Measurements from ENCODE around the gene GRID2.

Gene GRID2

GRCh38 chr4:93719552-93719951, 1415.8 kb downstream of the GRID2 start:
- DNase-seq = no peak

- no peak for DNase-seq
These were observed 1418.7 kb downstream of the GRID2 start for GRCh38 chr4:93722446-93722845.

GRCh38 chr4:93730251-93730650, 1426.5 kb downstream of the GRID2 start:
- DNase-seq = no peak

- DNase-seq = no peak
These were observed 1427.0 kb downstream of the GRID2 start for GRCh38 chr4:93730760-93731159.

DNA sequence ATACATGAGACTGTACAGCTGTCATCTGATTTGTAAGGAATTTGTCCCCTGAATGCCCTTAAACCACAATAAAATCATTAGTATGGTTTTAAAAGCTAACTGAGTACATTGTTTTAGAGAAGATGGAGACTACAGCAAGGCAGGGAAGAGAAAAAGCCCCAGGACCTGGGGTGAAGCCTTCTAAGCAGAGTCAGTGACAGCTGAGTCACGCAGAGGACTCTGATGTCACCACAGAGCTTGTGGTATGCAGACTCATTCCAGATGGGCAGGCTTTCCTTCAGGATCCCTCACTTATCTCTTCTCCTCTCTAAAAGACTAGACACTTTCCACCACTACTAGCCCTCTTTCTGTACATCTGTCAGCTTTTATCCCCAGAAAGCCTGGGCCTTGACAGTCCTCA, 1427.7 kb downstream of the GRID2 start:
- DNase-seq = no peak

GRCh38 chr4:93732509-93732908, 1428.7 kb downstream of the GRID2 start:
- no peak for DNase-seq

GRCh38 chr4:93740890-93741289, 1437.1 kb downstream of the GRID2 start:
- no peak for DNase-seq

DNA sequence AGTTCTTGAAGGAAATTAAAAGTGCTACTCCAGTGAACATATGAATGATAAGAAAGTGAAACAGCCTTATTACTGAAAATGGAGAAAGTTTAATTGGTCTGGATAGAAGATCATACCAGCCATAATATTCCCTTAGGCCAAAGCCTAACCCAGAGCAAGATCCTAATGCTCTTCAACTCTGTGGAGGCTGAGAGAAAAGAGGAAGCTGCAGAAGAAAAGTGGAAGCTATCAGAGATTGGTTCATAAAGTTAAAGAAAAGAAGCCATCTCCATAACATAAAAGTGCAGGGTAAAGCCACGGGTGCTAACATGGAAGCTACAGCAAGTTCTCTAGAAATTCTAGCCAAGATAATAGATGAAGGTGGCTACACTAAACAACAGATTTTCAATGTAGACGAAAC, 1439.3 kb downstream of the GRID2 start:
- no peak for DNase-seq

GRCh38 chr4:93743635-93744034, 1439.9 kb downstream of the GRID2 start:
- DNase-seq = no peak

GRCh38 chr4:93744961-93745360, 1441.2 kb downstream of the GRID2 start:
- DNase-seq = no peak

DNA sequence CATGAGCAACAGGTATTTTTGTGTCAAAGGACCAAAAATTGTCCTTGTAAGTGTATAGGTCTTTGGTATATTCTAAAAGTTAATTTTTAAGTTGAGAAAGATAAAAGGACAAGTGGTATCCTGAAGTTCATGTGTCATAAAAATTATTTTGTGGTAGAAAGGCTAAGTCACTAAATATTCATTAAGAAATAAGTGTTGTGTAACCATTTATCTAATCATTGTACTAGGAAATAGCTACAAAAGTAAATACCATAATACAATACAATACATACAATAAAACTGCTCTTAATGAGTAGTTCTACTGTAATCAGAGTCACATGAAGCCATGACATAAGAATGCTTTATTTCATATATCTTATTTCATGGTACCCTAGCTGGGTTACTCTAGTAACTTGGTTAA, 1442.3 kb downstream of the GRID2 start:
- DNase-seq = no peak

DNA sequence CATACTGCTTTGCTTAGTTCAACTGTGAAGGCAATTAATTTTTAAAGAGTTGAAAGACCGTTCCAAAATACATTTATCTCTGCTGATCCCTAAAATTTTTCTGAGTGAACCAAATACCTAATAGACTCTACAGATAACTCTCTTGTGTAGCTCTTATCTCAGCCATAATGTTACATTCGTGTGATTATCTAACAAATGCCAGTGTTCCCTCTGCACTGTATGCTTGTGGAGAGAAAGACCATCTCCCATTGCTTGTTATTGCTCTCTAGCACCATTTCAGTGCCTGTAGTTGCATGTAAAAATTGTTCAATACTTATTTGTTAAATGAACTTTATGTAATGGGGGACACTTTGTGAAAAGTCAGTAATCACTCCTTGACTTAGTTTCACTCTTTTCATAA, 1443.5 kb downstream of the GRID2 start:
- no peak for DNase-seq

DNA sequence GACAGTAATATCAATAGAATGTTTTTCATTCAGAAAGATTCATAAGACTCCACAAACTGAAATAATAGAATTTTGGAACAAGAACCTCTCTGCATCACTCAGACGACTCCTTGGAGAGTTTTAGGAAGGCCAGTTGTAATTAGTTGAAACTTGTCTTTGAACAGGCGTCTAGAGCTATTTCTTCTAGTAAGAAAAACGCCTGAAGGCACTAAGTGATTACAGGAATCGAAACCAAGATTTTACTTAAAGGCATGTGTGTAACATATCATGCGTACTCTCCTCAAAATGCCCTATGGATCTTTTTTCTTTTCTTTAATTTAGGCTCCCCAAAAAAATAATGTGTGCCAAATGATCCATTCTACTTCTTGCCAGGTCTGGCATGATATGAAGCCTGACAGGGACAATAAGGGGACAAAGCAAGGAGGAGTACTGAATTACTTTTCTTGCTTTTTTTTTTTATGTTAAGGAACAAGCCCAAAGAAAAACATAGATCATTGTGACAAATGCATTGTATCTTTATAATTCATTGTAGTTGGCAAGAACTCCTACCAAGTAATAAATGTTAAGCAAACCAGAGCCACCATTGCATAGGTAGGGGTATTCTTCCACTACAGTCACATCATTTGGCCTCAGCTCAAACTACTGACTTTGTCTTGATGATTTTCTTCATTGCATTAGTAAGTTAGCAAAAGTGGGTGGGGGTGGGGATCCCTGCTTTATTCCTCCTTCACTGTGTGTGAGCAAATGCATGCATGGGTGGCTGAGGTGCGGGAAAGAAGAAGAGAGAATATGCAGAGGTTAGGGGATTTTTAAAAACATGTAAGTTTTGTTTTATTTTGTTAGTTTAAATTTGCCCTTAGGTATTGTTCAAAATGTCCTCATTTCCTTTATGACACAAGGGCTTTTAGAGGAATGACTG, 1444.9 kb downstream of the GRID2 start:
- no peak for DNase-seq

DNA sequence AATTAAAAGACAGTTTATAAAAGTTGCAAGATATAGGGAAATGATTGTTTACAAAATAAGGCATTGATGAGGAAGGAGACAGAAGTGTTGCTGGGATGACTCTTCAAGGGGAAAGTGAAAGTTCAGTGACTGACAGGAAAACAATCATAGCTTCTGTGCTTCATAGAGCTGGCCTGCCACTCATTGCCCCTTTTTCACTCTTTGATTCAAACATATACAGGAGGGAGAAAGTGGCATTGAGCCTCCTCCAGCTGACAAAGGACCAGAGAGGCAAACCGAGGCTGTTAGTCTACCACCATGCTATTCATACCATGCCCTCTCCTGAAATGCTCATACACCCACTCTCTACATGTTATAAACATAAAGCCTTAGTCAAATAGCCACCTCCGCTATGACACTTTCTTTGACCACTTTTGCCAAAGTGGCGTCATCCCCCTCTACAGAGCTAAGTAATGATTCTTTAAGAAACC, 1445.6 kb downstream of the GRID2 start:
- DNase-seq = no peak

- DNase-seq = no peak
These were observed 1447.6 kb downstream of the GRID2 start for GRCh38 chr4:93751411-93751810.

- no peak for DNase-seq
These were observed 1452.3 kb downstream of the GRID2 start for GRCh38 chr4:93756101-93756500.

- DNase-seq = peak; percentile 69
These were observed 1455.7 kb downstream of the GRID2 start for GRCh38 chr4:93759506-93759905.

- no peak for DNase-seq
These were observed 1456.5 kb downstream of the GRID2 start for GRCh38 chr4:93760284-93760683.

- no peak for DNase-seq
These were observed 1457.5 kb downstream of the GRID2 start for GRCh38 chr4:93761286-93761685.

DNA sequence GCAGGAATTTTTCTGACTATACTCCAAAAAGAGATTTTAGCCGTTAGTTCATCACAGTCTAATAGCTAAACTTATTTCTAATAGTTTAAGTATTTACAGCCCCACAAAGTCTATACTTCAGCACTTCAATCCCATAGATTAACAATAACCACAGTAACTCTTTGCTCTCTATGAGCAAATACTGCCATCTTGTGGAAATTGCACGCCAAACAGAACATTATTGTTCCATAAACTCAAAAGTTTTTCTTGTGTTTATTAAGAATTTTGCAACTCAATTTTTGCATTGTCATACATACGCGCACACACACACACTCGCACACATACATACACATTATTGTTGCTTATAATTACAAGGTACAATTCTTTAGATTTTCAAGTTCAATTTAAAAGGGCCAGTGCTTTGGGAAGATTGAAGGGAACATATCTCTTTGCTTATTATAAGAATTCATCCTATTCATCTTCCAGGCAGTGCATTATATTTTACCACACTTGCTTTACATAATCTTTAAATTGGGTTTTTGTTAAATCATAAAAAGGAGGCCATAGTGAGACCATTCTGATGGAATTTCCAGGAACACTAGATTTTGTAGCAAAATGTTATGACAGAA, 1461.0 kb downstream of the GRID2 start:
- DNase-seq = peak; percentile 8

- no peak for DNase-seq
These were observed 1464.2 kb downstream of the GRID2 start for GRCh38 chr4:93767917-93768316.

- DNase-seq = no peak
These were observed 1466.4 kb downstream of the GRID2 start for GRCh38 chr4:93770201-93770600.

DNA sequence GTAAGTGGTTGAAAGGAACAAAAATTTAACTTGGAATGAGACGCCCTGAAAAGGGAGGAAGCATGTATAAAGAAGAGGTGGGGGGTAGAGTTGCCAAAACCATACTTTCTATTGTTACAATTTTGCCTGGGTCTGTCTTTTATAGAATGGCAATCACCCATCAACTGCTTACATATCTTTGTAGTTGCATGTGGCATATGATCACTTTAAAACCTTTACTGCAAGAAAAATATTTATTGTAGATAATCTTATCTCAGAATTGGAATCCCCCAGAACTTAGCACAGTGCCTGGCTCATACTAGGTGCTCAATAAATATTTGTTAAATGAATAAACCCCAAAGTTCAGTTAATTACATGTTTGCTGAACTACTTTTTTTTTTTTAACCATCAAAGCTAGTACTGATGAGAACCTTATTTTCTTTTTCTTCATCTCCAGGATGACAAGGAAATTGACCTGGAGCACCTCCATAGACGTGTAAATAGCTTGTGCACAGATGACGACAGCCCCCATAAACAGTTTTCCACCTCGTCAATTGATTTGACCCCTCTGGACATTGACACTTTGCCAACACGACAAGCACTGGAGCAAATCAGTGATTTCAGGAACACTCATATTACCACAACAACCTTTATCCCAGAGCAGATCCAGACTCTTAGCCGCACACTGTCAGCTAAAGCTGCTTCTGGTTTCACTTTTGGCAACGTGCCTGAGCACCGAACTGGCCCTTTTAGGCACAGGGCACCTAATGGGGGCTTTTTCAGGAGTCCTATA, 1468.1 kb downstream of the GRID2 start:
- DNase-seq = no peak

DNA sequence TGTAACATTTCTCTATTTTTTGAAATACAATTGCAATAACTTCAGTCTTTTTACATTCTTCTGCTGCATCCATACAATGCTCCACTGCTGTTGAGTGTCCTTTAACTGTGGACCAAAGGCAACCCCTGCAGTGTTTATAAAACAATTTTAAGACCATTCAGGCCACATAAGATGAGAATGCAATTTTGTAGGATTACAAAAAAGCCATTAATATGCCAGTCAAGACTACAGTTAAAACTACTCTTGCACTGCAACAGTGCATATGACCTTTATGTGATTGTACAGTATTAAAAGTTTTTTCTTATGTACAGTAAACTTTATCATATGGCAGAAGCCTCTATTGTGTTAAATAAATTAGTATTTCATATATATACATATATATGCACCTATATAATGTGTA, 1469.1 kb downstream of the GRID2 start:
- DNase-seq = no peak
